Colonic mucosa (tissue), 4 donors: ENCODE measurements around the gene TRDN. TPM values are rescaled to one million over a fixed set of nuclear protein-coding genes. Genes with fewer than 3 reads are reported as not detected.

Experiments used
- DNase-seq: peaks from one replicate; pipeline ENCODE4 v3.0.0-alpha.2; 2020
- H3K27ac ChIP-seq: fragments of 200-600 bp; one replicate; pipeline ENCODE4 v1.8.0; 2021
- H3K27me3 ChIP-seq: fragments of 200-600 bp; one replicate; pipeline ENCODE4 v1.8.0; 2021
- H3K36me3 ChIP-seq: fragments of 200-600 bp; one replicate; pipeline ENCODE4 v1.8.0; 2021
- H3K4me1 ChIP-seq: fragments of 200-600 bp; one replicate; pipeline ENCODE4 v1.8.0; 2021; ENCODE audit warnings: mild to moderate bottlenecking
- H3K4me3 ChIP-seq: fragments of 200-600 bp; one replicate; pipeline ENCODE4 v1.8.0; 2021
- H3K9ac ChIP-seq, 2 donors: one replicate each; pipeline ENCODE4 v1.7.0; 2013; ENCODE audit warnings: control low read depth in 2 of 2, low read depth in 2 of 2, low read length in 2 of 2
- H3K9me3 ChIP-seq: fragments of 200-600 bp; one replicate; pipeline ENCODE4 v1.8.0; 2021
- CTCF ChIP-seq: fragments of 200-600 bp; IDR thresholded peaks from one replicate; pipeline ENCODE4 v1.8.0; 2022; ENCODE audit warnings: antibody characterized with exemption, mild to moderate bottlenecking
- intact Hi-C: fragments of 100-400 bp; cut with DNase I; formaldehyde crosslinking; loops from one replicate; pipeline ENCODE4 v1.14.1; 2022
- total RNA-seq, 2 donors: library from RNA; stranded (reverse); fragmentation: NEBNext Ultra II Directional in 1 of 2; extraction: Animal tissue kit (Norgen Biotek cat#: 25700) in 1 of 2; gene quantifications; one replicate each; pipeline ENCODE4 v1.2.1, GENCODE V29; 2021
- donor health status: healthy.
- donor health status: DM: no; HTN: no; CAD: no.
- donor health status: DM: no; HTN: no; CAD: no.

The TRDN gene
- not detected for total RNA-seq

- no peak for TF ChIP-seq CTCF
- DNase-seq, result no peak
- H3K36me3 ChIP-seq, result no peaks in the 10 kb centered on the region
- intact Hi-C loops, result no loop called here
- no peak within 1 kb of the TSS for H3K4me3 ChIP-seq
- no peak within 1 kb of the TSS for H3K27ac ChIP-seq
- no peaks in the 10 kb centered on the region for H3K4me1 ChIP-seq
- H3K9ac ChIP-seq, result no peak within 1 kb of the TSS
- H3K9me3 ChIP-seq, result no peaks in the 10 kb centered on the region
- no peaks in the 10 kb centered on the region for H3K27me3 ChIP-seq
Measured at GRCh38 chr6:123636782-123637181, at the start of gene TRDN. Gene TRDN, minus strand, starts transcription at chr6:123636950. Its CDS starts 175 bp downstream, at chr6:123636775.

- intact Hi-C loops, result no loop called here
- Histone ChIP-seq H3K27me3 (no peaks in the 10 kb centered on the region), H3K27ac (no peak overlapping the region), H3K9me3 (no peaks in the 10 kb centered on the region), H3K4me3 (no peak overlapping the region), H3K9ac (no peak overlapping the region), H3K4me1 (no peaks in the 10 kb centered on the region), H3K36me3 (no peaks in the 10 kb centered on the region)
- TF ChIP-seq CTCF, result no peak
- no peak for DNase-seq
Measured at GRCh38 chr6:123681957-123682462, 45.3 kb upstream of the TRDN start.

- Histone ChIP-seq H3K4me3 (no peak overlapping the region), H3K9me3 (no peaks in the 10 kb centered on the region), H3K9ac (no peak overlapping the region), H3K27me3 (no peaks in the 10 kb centered on the region), H3K4me1 (no peaks in the 10 kb centered on the region), H3K36me3 (no peaks in the 10 kb centered on the region), H3K27ac (no peak overlapping the region)
- intact Hi-C loops, result no loop called here
- TF ChIP-seq CTCF, result no peak
- DNase-seq, result no peak
Measured at GRCh38 chr6:123677897-123678296, 41.1 kb upstream of the TRDN start.

GRCh38 chr6:123676793-123677192 is 40.0 kb upstream of the TRDN start:
- Histone ChIP-seq H3K4me1 (no peaks in the 10 kb centered on the region), H3K4me3 (no peak overlapping the region), H3K9me3 (no peaks in the 10 kb centered on the region), H3K9ac (no peak overlapping the region), H3K36me3 (no peaks in the 10 kb centered on the region), H3K27me3 (no peaks in the 10 kb centered on the region), H3K27ac (no peak overlapping the region)
- DNase-seq, result no peak
- intact Hi-C loops, result no loop called here
- no peak for TF ChIP-seq CTCF

- TF ChIP-seq CTCF, result no peak
- no peak for DNase-seq
- Histone ChIP-seq H3K27me3 (no peaks in the 10 kb centered on the region), H3K9me3 (no peaks in the 10 kb centered on the region), H3K4me1 (no peaks in the 10 kb centered on the region), H3K36me3 (no peaks in the 10 kb centered on the region), H3K9ac (no peak overlapping the region), H3K4me3 (no peak overlapping the region), H3K27ac (no peak overlapping the region)
- intact Hi-C loops, result no loop called here
Measured at GRCh38 chr6:123668965-123669591, 32.3 kb upstream of the TRDN start.
